Omental fat pad (tissue), 4 donors: ENCODE data around the gene PARP3. TPM values are rescaled to one million over a fixed set of nuclear protein-coding genes. Genes with fewer than 3 reads are reported as not detected.
"Not testable (repeated sequence)": the region's sequence is repeated elsewhere in the genome, so short reads cannot be mapped to it uniquely, and the experiment has no call there.

Experiments
- ATAC-seq: fragments of 150-250 bp; one replicate; pipeline ENCODE4 v1.9.1; 2016; ENCODE audit warnings: mild to moderate bottlenecking, moderate library complexity; ENCODE audit not compliant: low FRiP score
- DNase-seq: peaks from one replicate; pipeline ENCODE4 v3.0.0-alpha.2; 2019; ENCODE audit warnings: low spot score
- CTCF ChIP-seq, 3 donors: fragments of 450-650 bp; IDR thresholded peaks; one replicate each; pipeline ENCODE4 v1.5.1; 2016 to 2017; ENCODE audit warnings: antibody characterized with exemption in 3 of 3, mild to moderate bottlenecking in 3 of 3, moderate library complexity in 2 of 3
- total RNA-seq, 4 donors: library from RNA; depleted of rRNA; stranded (reverse); fragments of >200 nt; gene quantifications; one replicate each; pipeline ENCODE4 v1.1.0, GENCODE V29; 2016

PARP3 gene
- total RNA-seq, 4 donors from 2014 or later: 19.2 to 23.9 (median 22.8) TPM

- TF ChIP-seq CTCF (IDR thresholded peaks at IDR 0.05): no peak
- ATAC-seq: no peak
- no peak for DNase-seq
Observed at GRCh38 chr3:51904034-51904823, 37.9 kb upstream of the PARP3 start.

DNA sequence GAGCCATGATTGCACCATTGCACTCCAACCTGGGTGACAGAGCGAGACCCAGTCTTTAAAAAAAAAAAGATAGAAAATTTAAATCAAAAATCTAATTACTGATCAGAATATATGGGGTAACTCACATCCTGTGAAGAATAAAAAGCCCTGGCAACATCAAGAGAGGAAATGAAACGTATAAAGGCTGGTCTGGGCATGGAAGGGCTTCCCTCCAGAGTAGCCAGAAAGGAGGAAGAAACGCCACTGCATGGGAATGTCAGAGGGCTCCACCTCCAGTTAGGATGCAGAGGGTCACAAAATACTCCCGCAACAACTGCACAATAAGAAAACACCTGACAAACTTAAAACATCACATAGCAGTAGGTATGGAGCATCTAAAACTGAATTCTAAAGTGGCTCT lies 34.1 kb upstream of the PARP3 start:
- TF ChIP-seq CTCF (IDR thresholded peaks at IDR 0.05): no peak
- no peak for DNase-seq
- no peak for ATAC-seq

GRCh38 chr3:51916418-51916817 lies 25.7 kb upstream of the PARP3 start:
- no peak for ATAC-seq
- no peak for DNase-seq
- no peak for TF ChIP-seq CTCF (IDR thresholded peaks at IDR 0.05)

DNA sequence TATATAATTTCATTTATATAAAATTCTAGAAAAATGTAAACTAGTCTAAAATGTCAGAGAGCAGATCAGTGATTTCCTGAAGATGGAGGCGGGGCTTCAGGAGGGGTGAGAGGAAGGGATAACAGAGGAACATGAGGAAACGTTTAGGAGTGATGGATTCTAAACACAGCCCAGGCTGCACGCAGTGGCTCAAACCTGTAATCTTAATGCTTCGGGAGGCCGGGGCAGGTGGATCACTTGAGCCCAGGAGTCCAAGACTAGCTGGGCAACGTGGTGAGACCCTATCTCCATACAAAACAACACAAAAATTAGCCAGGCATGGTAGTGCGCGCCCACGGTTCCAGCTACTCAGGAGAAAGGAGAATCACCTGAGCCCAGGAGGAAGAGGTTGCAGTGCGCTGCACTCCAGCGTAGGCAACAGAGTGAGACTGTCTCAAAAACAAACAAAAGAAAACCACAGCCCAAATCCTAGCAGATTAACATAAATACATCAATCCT lies 21.0 kb upstream of the PARP3 start:
- TF ChIP-seq CTCF (IDR thresholded peaks at IDR 0.05): no peak
- no peak for ATAC-seq
- DNase-seq: no peak

DNA sequence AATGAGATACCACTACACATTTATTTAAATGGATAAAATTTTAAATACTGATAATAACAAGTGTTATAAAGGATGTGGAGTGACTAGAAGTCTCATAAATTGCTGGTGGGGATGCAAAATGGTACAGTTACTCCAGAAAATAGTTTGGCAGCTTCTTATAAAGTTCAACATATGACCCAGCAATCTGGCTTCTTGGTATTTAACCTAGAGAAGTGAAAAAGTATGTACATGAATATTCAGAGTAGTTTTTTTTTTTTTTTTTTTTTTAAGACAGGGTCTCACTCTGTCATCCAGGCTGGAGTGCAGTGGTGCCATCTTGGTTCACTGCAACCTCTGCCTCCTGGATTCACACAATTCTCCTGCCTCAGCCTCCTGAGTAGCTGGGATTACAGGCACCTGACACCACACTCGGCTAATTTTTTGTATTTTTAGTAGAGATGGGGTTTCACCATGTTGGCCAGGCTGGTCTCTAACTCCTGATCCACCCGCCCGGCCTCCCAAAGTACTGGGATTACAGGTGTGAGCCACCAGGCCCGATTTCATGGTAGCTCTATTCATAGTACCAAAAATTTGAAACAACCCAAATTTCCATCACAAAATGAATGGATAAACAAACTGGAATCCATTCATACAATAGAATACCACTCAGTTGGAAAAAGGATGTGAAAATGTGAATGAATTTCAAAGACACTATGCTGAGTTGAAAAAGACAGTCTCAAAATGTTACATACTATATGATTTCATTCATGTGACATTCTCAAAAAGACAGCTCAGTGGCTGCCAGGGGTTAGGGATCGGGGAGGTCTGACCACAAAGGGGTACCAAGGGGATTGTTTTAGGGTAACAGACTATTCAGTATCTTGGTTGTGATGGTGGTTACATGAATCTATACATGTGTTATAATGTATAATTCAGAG lies 14.8 kb upstream of the PARP3 start:
- ATAC-seq (no peak), DNase-seq (no peak)
- TF ChIP-seq CTCF (IDR thresholded peaks at IDR 0.05): no peak

GRCh38 chr3:51928438-51928837 lies 13.7 kb upstream of the PARP3 start:
- TF ChIP-seq CTCF (IDR thresholded peaks at IDR 0.05): no peak
- no peak for ATAC-seq
- DNase-seq: no peak

- DNase-seq, ATAC-seq: not testable (repeated sequence)
Observed at GRCh38 chr3:51928981-51929380, 13.2 kb upstream of the PARP3 start.
